H1 (cell line): ENCODE data around the gene PCED1B. TPM values are rescaled to one million over a fixed set of nuclear protein-coding genes. Genes with fewer than 3 reads are reported as not detected.

Source experiments
- CTCF ChIA-PET: fragments of 300-600 bp; sonication (Branson Sonifier 250); formaldehyde crosslinking; loops from one replicate; lab custom pipeline; 2021; ENCODE audit not compliant: partially characterized antibody; lab: Charles Lee
- POLR2A ChIA-PET: fragments of 300-600 bp; sonication (Branson Sonifier 250); formaldehyde crosslinking; loops from one replicate; lab custom pipeline; 2021; ENCODE audit warnings: inconsistent platforms; ENCODE audit not compliant: partially characterized antibody; lab: Charles Lee
- DNase-seq, 2 experiments: peaks; one replicate each; pipeline versions ENCODE4 v3.0.0 to v3.0.0-alpha.2; 2010 to 2022; ENCODE audit warnings: low spot score in 2 of 2, low read depth in 1 of 2, mixed read lengths in 1 of 2
- FAIRE-seq: peaks from 2 replicates; lab custom pipeline; 2011; peaks lifted over from hg19 to GRCh38; lab: Jason Lieb, UNC
- H2AFZ ChIP-seq: 2 replicates; pipeline ENCODE4 v1.8.1; 2012; ENCODE audit warnings: low read length, inconsistent platforms
- H2AK5ac ChIP-seq: 2 replicates; pipeline ENCODE4 v1.6.1; 2013; ENCODE audit warnings: low read depth, low read length
- H2BK120ac ChIP-seq: replicated peaks from 2 replicates; pipeline ENCODE3; 2013; ENCODE audit warnings: low read depth, low read length, inconsistent platforms
- H2BK12ac ChIP-seq: 2 replicates; pipeline ENCODE4 v1.6.1; 2013; ENCODE audit warnings: low read depth, low read length
- H2BK15ac ChIP-seq: 2 replicates; pipeline ENCODE4 v1.6.1; 2013; ENCODE audit warnings: low read length
- H2BK20ac ChIP-seq: 2 replicates; pipeline ENCODE4 v1.6.1; 2013; ENCODE audit warnings: low read length
- H2BK5ac ChIP-seq: 2 replicates; pipeline ENCODE4 v1.6.1; 2013; ENCODE audit warnings: low read depth, low read length
- H3K14ac ChIP-seq: 2 replicates; pipeline ENCODE4 v1.6.1; 2013; ENCODE audit warnings: inconsistent platforms; ENCODE audit not compliant: insufficient read length
- H3K18ac ChIP-seq: 2 replicates; pipeline ENCODE4 v1.6.1; 2013; ENCODE audit warnings: low read length; ENCODE audit errors: extremely low read depth
- H3K23ac ChIP-seq: 2 replicates; pipeline ENCODE4 v1.6.1; 2013; ENCODE audit warnings: inconsistent platforms; ENCODE audit not compliant: insufficient read length
- H3K23me2 ChIP-seq: 2 replicates; pipeline ENCODE4 v1.6.1; 2013; ENCODE audit warnings: low read depth, low read length
- H3K27ac ChIP-seq: 2 replicates; pipeline ENCODE4 v1.6.1; 2011; ENCODE audit warnings: low read depth, low read length, inconsistent platforms
- H3K27me3 ChIP-seq, 4 experiments: replicated peaks in 1 of 4; 1 replicate in 1 of 4; 2 replicates in 3 of 4; pipeline versions ENCODE4 v1.6.1 to v1.8.1; 2011 to 2013; ENCODE audit warnings: low read length in 3 of 4, mild to moderate bottlenecking in 3 of 4, inconsistent platforms in 2 of 4, mixed read lengths in 2 of 4, moderate library complexity in 1 of 4; ENCODE audit not compliant: control insufficient read depth in 3 of 4, insufficient read depth in 3 of 4; ENCODE audit errors: extremely low read depth in 1 of 4
- H3K36me3 ChIP-seq, 4 experiments: 2 replicates each; pipeline versions ENCODE4 v1.6.1 to v1.8.1; 2011 to 2013; ENCODE audit warnings: mild to moderate bottlenecking in 4 of 4, low read length in 3 of 4, moderate library complexity in 2 of 4, control low read depth in 1 of 4, inconsistent platforms in 1 of 4; ENCODE audit not compliant: insufficient read depth in 4 of 4, control insufficient read depth in 2 of 4
- H3K4ac ChIP-seq: replicated peaks from 2 replicates; pipeline ENCODE3; 2013; ENCODE audit warnings: low read length, low read depth, mixed read lengths, inconsistent platforms; ENCODE audit not compliant: insufficient read length
- H3K4me1 ChIP-seq, 4 experiments: replicated peaks in 1 of 4; 1 replicate in 1 of 4; 2 replicates in 3 of 4; pipeline versions ENCODE4 v1.6.1 to v1.8.1; 2011 to 2013; ENCODE audit warnings: low read length in 3 of 4, inconsistent platforms in 2 of 4, mixed read lengths in 1 of 4; ENCODE audit not compliant: insufficient read depth in 4 of 4, control insufficient read depth in 3 of 4
- H3K4me2 ChIP-seq, 2 experiments: 2 replicates each; pipeline versions ENCODE4 v1.6.1 to v1.8.1; 2011 to 2013; ENCODE audit warnings: low read depth in 2 of 2, low read length in 2 of 2, control low read depth in 1 of 2, inconsistent platforms in 1 of 2, mild to moderate bottlenecking in 1 of 2; ENCODE audit not compliant: insufficient read depth in 1 of 2
- H3K4me3 ChIP-seq, 4 experiments: fragments of 200-600, 300-600 bp in 1 of 4; sonication (generic), shearing (Covaris generic), sonication (Bioruptor Twin) in 1 of 4; 2 replicates each; pipeline versions ENCODE4 v1.5.1 to v1.8.1; 2011 to 2016; ENCODE audit warnings: low read length in 4 of 4, low read depth in 3 of 4, control low read depth in 2 of 4, inconsistent platforms in 2 of 4, mild to moderate bottlenecking in 2 of 4, mixed read lengths in 1 of 4, moderate library complexity in 1 of 4; ENCODE audit not compliant: insufficient read depth in 2 of 4; ENCODE audit errors: extremely low read depth in 1 of 4
- H3K56ac ChIP-seq: replicated peaks from 2 replicates; pipeline ENCODE3; 2013; ENCODE audit warnings: low read depth, mild to moderate bottlenecking, mixed read lengths, low read length, inconsistent platforms; ENCODE audit not compliant: insufficient read length
- H3K79me1 ChIP-seq: 2 replicates; pipeline ENCODE4 v1.6.1; 2013; ENCODE audit warnings: low read depth, low read length, control low read depth
- H3K79me2 ChIP-seq, 2 experiments: 2 replicates each; pipeline versions ENCODE4 v1.6.1 to v1.8.1; 2012 to 2013; ENCODE audit warnings: low read length in 2 of 2, mild to moderate bottlenecking in 2 of 2, inconsistent platforms in 1 of 2; ENCODE audit not compliant: insufficient read depth in 2 of 2, control insufficient read depth in 1 of 2
- H3K9ac ChIP-seq, 4 experiments: replicated peaks in 1 of 4; 1 replicate in 1 of 4; 2 replicates in 3 of 4; pipeline versions ENCODE4 v1.6.1 to v1.8.1; 2011 to 2013; ENCODE audit warnings: low read depth in 3 of 4, low read length in 3 of 4, control low read depth in 2 of 4, mild to moderate bottlenecking in 2 of 4, moderate library complexity in 2 of 4, inconsistent platforms in 1 of 4; ENCODE audit errors: extremely low read depth in 1 of 4
- H3K9me3 ChIP-seq, 2 experiments: 2 replicates each; pipeline versions ENCODE4 v1.6.1 to v1.8.1; 2012 to 2013; ENCODE audit warnings: mild to moderate bottlenecking in 2 of 2, moderate library complexity in 2 of 2, control low read depth in 1 of 2, inconsistent platforms in 1 of 2, low read depth in 1 of 2, low read length in 1 of 2, mixed read lengths in 1 of 2; ENCODE audit not compliant: insufficient read depth in 2 of 2
- H4K20me1 ChIP-seq, 2 experiments: replicated peaks in 1 of 2; 2 replicates each; pipeline versions ENCODE3 to v1.8.1; 2011 to 2013; ENCODE audit warnings: inconsistent platforms in 2 of 2, low read length in 2 of 2, mild to moderate bottlenecking in 1 of 2; ENCODE audit not compliant: insufficient read depth in 2 of 2, control insufficient read depth in 1 of 2
- H4K5ac ChIP-seq: 2 replicates; pipeline ENCODE4 v1.6.1; 2013; ENCODE audit warnings: low read length, low read depth, mixed read lengths, inconsistent platforms; ENCODE audit not compliant: insufficient read length
- H4K8ac ChIP-seq: 2 replicates; pipeline ENCODE4 v1.8.0; 2013; ENCODE audit warnings: mild to moderate bottlenecking, moderate library complexity, low read length, inconsistent platforms; ENCODE audit not compliant: insufficient read depth; ENCODE audit errors: extremely low read depth
- H4K91ac ChIP-seq: replicated peaks from 2 replicates; pipeline ENCODE3; 2013; ENCODE audit warnings: low read length, mixed read lengths, inconsistent platforms; ENCODE audit not compliant: insufficient read length
- ATF3 ChIP-seq: IDR thresholded peaks from 2 replicates; pipeline ENCODE4 v1.6.1; 2011; ENCODE audit warnings: low read depth, mild to moderate bottlenecking, low read length; ENCODE audit not compliant: insufficient read depth
- CBX5 ChIP-seq: fragments of 300-800, 300-1000 bp; sonication (generic); IDR thresholded peaks from 2 replicates; pipeline ENCODE4 v1.7.1; 2016; ENCODE audit warnings: antibody characterized with exemption, low read length, low read depth
- E2F6 ChIP-seq: IDR thresholded peaks from 2 replicates; pipeline ENCODE4 v1.6.1; 2012; ENCODE audit warnings: inconsistent platforms
- EGR1 ChIP-seq: IDR thresholded peaks from 2 replicates; pipeline ENCODE4 v1.6.1; 2011; ENCODE audit warnings: low read depth, low read length, borderline replicate concordance
- HDAC6 ChIP-seq: IDR thresholded peaks from one replicate; pipeline ENCODE4 v1.7.1; 2012; ENCODE audit warnings: low read depth, mild to moderate bottlenecking, inconsistent platforms, low read length, moderate library complexity
- JUN ChIP-seq: IDR thresholded peaks from 2 replicates; pipeline ENCODE4 v1.6.1; 2011; ENCODE audit warnings: low read depth, mild to moderate bottlenecking, improper control_type of control experiment, low read length
- KDM4A ChIP-seq: IDR thresholded peaks from one replicate; pipeline ENCODE4 v1.7.1; 2012; ENCODE audit warnings: low read depth, mild to moderate bottlenecking, moderate library complexity, low read length, inconsistent platforms; ENCODE audit not compliant: severe bottlenecking
- MAFK ChIP-seq: IDR thresholded peaks from 2 replicates; pipeline ENCODE4 v1.6.1; 2012; ENCODE audit warnings: low read depth, mild to moderate bottlenecking, improper control_type of control experiment, low read length
- POLR2A ChIP-seq, 2 experiments: IDR thresholded peaks; 1 replicate in 1 of 2; 2 replicates in 1 of 2; pipeline ENCODE4 v1.6.1; 2011; ENCODE audit warnings: low read depth in 2 of 2, low read length in 2 of 2, mild to moderate bottlenecking in 2 of 2; ENCODE audit errors: control extremely low read depth in 1 of 2
- RNF2 ChIP-seq: fragments of 200-900, 300-1000 bp; sonication (generic); IDR thresholded peaks from 2 replicates; pipeline ENCODE4 v1.7.1; 2016; ENCODE audit warnings: borderline replicate concordance, low read depth, mild to moderate bottlenecking, antibody characterized with exemption, low read length; ENCODE audit not compliant: poor library complexity, severe bottlenecking; ENCODE audit errors: missing control alignments
- RXRA ChIP-seq: IDR thresholded peaks from 2 replicates; pipeline ENCODE4 v1.6.1; 2011; ENCODE audit warnings: low read depth, mild to moderate bottlenecking, low read length, moderate library complexity; ENCODE audit not compliant: insufficient read depth
- SUZ12 ChIP-seq: fragments of 200-600 bp; sonication (generic); IDR thresholded peaks from 2 replicates; pipeline ENCODE4 v1.6.1; 2012; ENCODE audit warnings: mild to moderate bottlenecking, inconsistent platforms, low read length, moderate library complexity, mixed read lengths
- YY1 ChIP-seq: IDR thresholded peaks from 2 replicates; pipeline ENCODE4 v1.6.1; 2011; ENCODE audit warnings: low read depth, mild to moderate bottlenecking, low read length
- ZNF274 ChIP-seq: IDR thresholded peaks from 2 replicates; pipeline ENCODE4 v1.7.0; 2012; ENCODE audit warnings: low read length, borderline replicate concordance; ENCODE audit errors: extremely low read depth
- WGBS, 2 experiments: shearing (Covaris generic) in 1 of 2; methylation state at CpG; one replicate each; pipeline versions ENCODE4 v1.1.6 to v1.1.7; 2013 to 2015; ENCODE audit warnings: low lambda C conversion rate in 2 of 2, mixed read lengths in 2 of 2, inconsistent platforms in 1 of 2, low coverage in 1 of 2, missing lambda C conversion rate in 1 of 2; ENCODE audit not compliant: insufficient replicate concordance in 2 of 2, insufficient coverage in 1 of 2, insufficient read length in 1 of 2; ENCODE audit errors: extremely low coverage in 1 of 2, missing lambda C conversion rate in 1 of 2; 5-methylcytosine and 5-hydroxymethylcytosine counted together
- polyA plus RNA-seq, 7 experiments: library from polyadenylated mRNA; depleted of rRNA in 3 of 7; stranded (reverse) in 5 of 7; unstranded in 2 of 7; fragments of >200 nt in 5 of 7; fragments of 200-250 nt in 2 of 7; gene quantifications; 1 replicate in 5 of 7; 2 replicates in 1 of 7; 4 replicates in 1 of 7; pipeline versions ENCODE4 v1.2.1 to v1.2.3, GENCODE V29; 2011 to 2013; ENCODE audit warnings: missing spikeins in 2 of 7, mixed read lengths in 2 of 7
- total RNA-seq: library from RNA; stranded (reverse); fragmentation: NEBNext Ultra II Directional; extraction: Animal tissue kit (Norgen Biotek cat#: 25700); gene quantifications from 2 replicates; pipeline ENCODE4 v1.2.1, GENCODE V29; 2021

The PCED1B gene
- total and polyA plus RNA-seq, 2 of the 8 experiments (the other 6 are each of a cell fraction or from before 2014, with no cell fraction given), result 4.7 to 5.4 TPM

- Histone ChIP-seq H2BK12ac (no peak overlapping the region), H2BK20ac (no peak overlapping the region), H3K18ac (no peak overlapping the region), H3K79me1 (no peaks in the 10 kb centered on the region), H3K4ac (no peak overlapping the region), H4K5ac (no peak overlapping the region), H3K27ac (no peak overlapping the region), H3K9ac (no peak overlapping the region), H3K79me2 (no peaks in the 10 kb centered on the region), H3K4me3 (no peak overlapping the region), H2BK5ac (no peak overlapping the region), H3K36me3 (no peaks in the 10 kb centered on the region), H3K14ac (no peak overlapping the region), H4K20me1 (no peaks in the 10 kb centered on the region), H4K8ac (no peak overlapping the region), H4K91ac (no peak overlapping the region), H3K56ac (no peak overlapping the region), H3K4me1 (peaks cover 0 to 8% (median 1%) of the 10 kb centered on the region in 4 experiments; a peak in 2 of 7 replicates), H2BK120ac (no peak overlapping the region), H3K27me3 (no peaks in the 10 kb centered on the region), H3K4me2 (no peak overlapping the region), H3K23ac (no peak overlapping the region), H2AFZ (no peak overlapping the region), H3K23me2 (no peaks in the 10 kb centered on the region), H2AK5ac (no peak overlapping the region), H3K9me3 (no peaks in the 10 kb centered on the region), H2BK15ac (no peak overlapping the region)
- CTCF ChIA-PET, result no interaction called here
- WGBS, 2 experiments, result 93% methylated on average over 2 of the region's 2 CpGs; no CpG with 5 or more reads in 1 of the 2 experiments
- POLR2A ChIA-PET, result no interaction called here
- DNase-seq (no peak), FAIRE-seq (no peak)
- TF ChIP-seq KDM4A (no peak), EGR1 (no peak), RXRA (no peak), HDAC6 (no peak), CBX5 (no peak), JUN (no peak), RNF2 (no peak), ZNF274 (no peak), SUZ12 (no peak), ATF3 (no peak), MAFK (no peak), E2F6 (no peak), POLR2A (IDR thresholded peaks at IDR 0.05; ENCODE audit: control extremely low read depth in 1 of 2, low read depth in 2 of 2, low read length in 2 of 2) (no peak), YY1 (no peak)
Measured at GRCh38 chr12:47200446-47200845, 121.0 kb downstream of the PCED1B start.
